Neural cell (in vitro differentiated cells): ENCODE data around the gene CDH12. TPM values are rescaled to one million over a fixed set of nuclear protein-coding genes. Genes with fewer than 3 reads are reported as not detected.

Experiments
- H2AFZ ChIP-seq: fragments of 200-600, 300-800 bp; sonication (generic), shearing (Covaris generic); 2 replicates; pipeline ENCODE4 v1.6.0; 2014; ENCODE audit warnings: low read depth, mild to moderate bottlenecking, antibody characterized with exemption, low read length, moderate library complexity
- H3F3A ChIP-seq: fragments of 200-600 bp; shearing (Covaris generic); 2 replicates; pipeline ENCODE4 v1.6.1; 2016; ENCODE audit warnings: mild to moderate bottlenecking, moderate library complexity, mixed read lengths, antibody characterized with exemption, low read length; ENCODE audit not compliant: insufficient read depth, poor library complexity, severe bottlenecking
- H3K27ac ChIP-seq: fragments of 200-600, 300-800 bp; sonication (generic), shearing (Covaris generic); 2 replicates; pipeline ENCODE4 v1.5.1; 2014; ENCODE audit warnings: mild to moderate bottlenecking, low read length, moderate library complexity
- H3K27me3 ChIP-seq: fragments of 300-800, 200-600 bp; sonication (generic), shearing (Covaris generic); 2 replicates; pipeline ENCODE4 v1.6.0; 2014; ENCODE audit warnings: mild to moderate bottlenecking, low read depth, low read length, moderate library complexity; ENCODE audit not compliant: insufficient read depth
- H3K36me3 ChIP-seq: fragments of 300-800, 200-600 bp; sonication (generic), shearing (Covaris generic); 2 replicates; pipeline ENCODE4 v1.5.1; 2014; ENCODE audit warnings: mild to moderate bottlenecking, antibody characterized with exemption, low read length, moderate library complexity; ENCODE audit not compliant: insufficient read depth
- H3K4me2 ChIP-seq: fragments of 300-800, 200-600 bp; sonication (generic), shearing (Covaris generic); 2 replicates; pipeline ENCODE4 v1.6.0; 2014; ENCODE audit warnings: mild to moderate bottlenecking, low read length
- H3K4me3 ChIP-seq: fragments of 300-800, 200-600 bp; sonication (generic), shearing (Covaris generic); 2 replicates; pipeline ENCODE4 v1.5.1; 2014; ENCODE audit warnings: mild to moderate bottlenecking, low read length, moderate library complexity
- H3K79me2 ChIP-seq: fragments of 200-600 bp; shearing (Covaris generic); replicated peaks from 2 replicates; pipeline ENCODE4 v1.6.0; 2014; ENCODE audit warnings: mild to moderate bottlenecking, low read length, moderate library complexity; ENCODE audit not compliant: insufficient read depth
- H3K9ac ChIP-seq: fragments of 300-800, 200-600 bp; sonication (generic), shearing (Covaris generic); 2 replicates; pipeline ENCODE4 v1.6.1; 2016; ENCODE audit warnings: mild to moderate bottlenecking, low read length, mixed read lengths
- H3K9me2 ChIP-seq: fragments of 200-600 bp; shearing (Covaris generic); 2 replicates; pipeline ENCODE4 v1.6.1; 2016; ENCODE audit warnings: mild to moderate bottlenecking, low read length, mixed read lengths; ENCODE audit not compliant: insufficient read depth
- H3K9me3 ChIP-seq: fragments of 200-600, 300-800 bp; sonication (generic), shearing (Covaris generic); 2 replicates; pipeline ENCODE4 v1.6.1; 2016; ENCODE audit warnings: mild to moderate bottlenecking, mixed run types, low read length, moderate library complexity, mixed read lengths
- H4K20me1 ChIP-seq: fragments of 200-600 bp; shearing (Covaris generic); 2 replicates; pipeline ENCODE4 v1.6.1; 2016; ENCODE audit warnings: mild to moderate bottlenecking, mixed run types; ENCODE audit not compliant: insufficient read depth
- EP300 ChIP-seq: fragments of 450-650 bp; conservative IDR thresholded peaks from 2 replicates; pipeline ENCODE4 v1.6.1; 2014; ENCODE audit warnings: antibody characterized with exemption, mild to moderate bottlenecking, moderate library complexity; ENCODE audit not compliant: poor library complexity, severe bottlenecking
- EZH2 ChIP-seq: fragments of 200-600, 300-800 bp; shearing (Covaris generic), sonication (generic); IDR thresholded peaks from 2 replicates; pipeline ENCODE4 v1.6.1; 2014; ENCODE audit warnings: antibody characterized with exemption, low read length, borderline replicate concordance, mild to moderate bottlenecking; ENCODE audit not compliant: insufficient read depth, poor library complexity, severe bottlenecking
- MXI1 ChIP-seq: fragments of 450-650 bp; conservative IDR thresholded peaks from 2 replicates; pipeline ENCODE4 v1.6.1; 2014; ENCODE audit warnings: antibody characterized with exemption, mild to moderate bottlenecking; ENCODE audit not compliant: poor library complexity, severe bottlenecking
- POLR2AphosphoS5 ChIP-seq: IDR thresholded peaks from 2 replicates; pipeline ENCODE4 v1.6.1; 2012
- RAD21 ChIP-seq: fragments of 450-650 bp; conservative IDR thresholded peaks from 2 replicates; pipeline ENCODE4 v1.6.1; 2014; ENCODE audit warnings: antibody characterized with exemption, mild to moderate bottlenecking, moderate library complexity
- SMC3 ChIP-seq: fragments of 450-650 bp; conservative IDR thresholded peaks from 2 replicates; pipeline ENCODE4 v1.6.1; 2014; ENCODE audit warnings: antibody characterized with exemption, mild to moderate bottlenecking, moderate library complexity; ENCODE audit not compliant: poor library complexity
- TAF1 ChIP-seq: IDR thresholded peaks from 2 replicates; pipeline ENCODE4 v1.6.1; 2012; ENCODE audit warnings: low read depth
- polyA plus RNA-seq: library from polyadenylated mRNA; depleted of rRNA; stranded (reverse); fragments of >200 nt; gene quantifications from 2 replicates; pipeline ENCODE4 v1.2.3, GENCODE V29; 2014
- TF ChIP-seq, protein P1 (sequence below): IDR thresholded peaks from 2 replicates; pipeline ENCODE4 v1.6.1; 2012; ENCODE audit warnings: borderline replicate concordance
- TF ChIP-seq, protein P2 (sequence below): fragments of 450-650 bp; IDR thresholded peaks from 2 replicates; pipeline ENCODE4 v1.5.1; 2014; ENCODE audit warnings: antibody characterized with exemption, mild to moderate bottlenecking, moderate library complexity; ENCODE audit not compliant: poor library complexity, severe bottlenecking

CDH12 gene
- polyA plus RNA-seq, 1 donor from 2014 or later: 2.1 TPM

DNA sequence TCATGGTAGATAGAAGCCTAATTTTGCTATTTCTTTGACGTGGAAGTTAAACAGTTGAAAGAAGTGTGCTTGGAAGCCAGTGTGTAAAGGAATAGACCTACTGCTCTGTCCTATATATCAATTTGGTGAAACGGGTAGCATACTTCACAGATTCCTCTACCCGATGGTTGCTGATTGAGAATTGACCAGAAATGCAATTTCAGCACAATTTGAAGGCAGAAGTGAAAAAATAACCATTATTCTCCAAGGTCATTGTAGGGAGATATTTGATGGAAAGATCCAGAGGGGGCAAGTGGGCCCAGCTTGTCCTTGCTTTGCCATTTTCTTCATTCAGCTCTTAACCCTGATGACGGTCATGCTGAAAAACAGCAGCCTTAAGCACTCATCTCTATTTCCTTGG, 15.3 kb downstream of the CDH12 start:
- Histone ChIP-seq H3K27ac (no peak overlapping the region), H3K9me3 (no peaks in the 10 kb centered on the region), H3K79me2 (no peaks in the 10 kb centered on the region), H3K27me3 (no peaks in the 10 kb centered on the region), H3K36me3 (no peaks in the 10 kb centered on the region), H4K20me1 (no peaks in the 10 kb centered on the region), H3K4me3 (no peak overlapping the region), H3F3A (no peaks in the 10 kb centered on the region), H3K9ac (no peak overlapping the region), H3K4me2 (no peak overlapping the region), H3K9me2 (no peaks in the 10 kb centered on the region), H2AFZ (no peak overlapping the region)
- TF ChIP-seq SMC3: no peak
- no peak for TF ChIP-seq POLR2AphosphoS5
- no peak for TF ChIP-seq EP300
- TF ChIP-seq, protein P1, sequence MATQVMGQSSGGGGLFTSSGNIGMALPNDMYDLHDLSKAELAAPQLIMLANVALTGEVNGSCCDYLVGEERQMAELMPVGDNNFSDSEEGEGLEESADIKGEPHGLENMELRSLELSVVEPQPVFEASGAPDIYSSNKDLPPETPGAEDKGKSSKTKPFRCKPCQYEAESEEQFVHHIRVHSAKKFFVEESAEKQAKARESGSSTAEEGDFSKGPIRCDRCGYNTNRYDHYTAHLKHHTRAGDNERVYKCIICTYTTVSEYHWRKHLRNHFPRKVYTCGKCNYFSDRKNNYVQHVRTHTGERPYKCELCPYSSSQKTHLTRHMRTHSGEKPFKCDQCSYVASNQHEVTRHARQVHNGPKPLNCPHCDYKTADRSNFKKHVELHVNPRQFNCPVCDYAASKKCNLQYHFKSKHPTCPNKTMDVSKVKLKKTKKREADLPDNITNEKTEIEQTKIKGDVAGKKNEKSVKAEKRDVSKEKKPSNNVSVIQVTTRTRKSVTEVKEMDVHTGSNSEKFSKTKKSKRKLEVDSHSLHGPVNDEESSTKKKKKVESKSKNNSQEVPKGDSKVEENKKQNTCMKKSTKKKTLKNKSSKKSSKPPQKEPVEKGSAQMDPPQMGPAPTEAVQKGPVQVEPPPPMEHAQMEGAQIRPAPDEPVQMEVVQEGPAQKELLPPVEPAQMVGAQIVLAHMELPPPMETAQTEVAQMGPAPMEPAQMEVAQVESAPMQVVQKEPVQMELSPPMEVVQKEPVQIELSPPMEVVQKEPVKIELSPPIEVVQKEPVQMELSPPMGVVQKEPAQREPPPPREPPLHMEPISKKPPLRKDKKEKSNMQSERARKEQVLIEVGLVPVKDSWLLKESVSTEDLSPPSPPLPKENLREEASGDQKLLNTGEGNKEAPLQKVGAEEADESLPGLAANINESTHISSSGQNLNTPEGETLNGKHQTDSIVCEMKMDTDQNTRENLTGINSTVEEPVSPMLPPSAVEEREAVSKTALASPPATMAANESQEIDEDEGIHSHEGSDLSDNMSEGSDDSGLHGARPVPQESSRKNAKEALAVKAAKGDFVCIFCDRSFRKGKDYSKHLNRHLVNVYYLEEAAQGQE: no peak
- TF ChIP-seq EZH2: no peak
- no peak for TF ChIP-seq RAD21
- no peak for TF ChIP-seq TAF1

GRCh38 chr5:22835686-22836085, 17.5 kb downstream of the CDH12 start:
- Histone ChIP-seq H3K9ac (no peak overlapping the region), H3K9me3 (no peaks in the 10 kb centered on the region), H3K27ac (no peak overlapping the region), H3K4me2 (no peak overlapping the region), H3K79me2 (no peaks in the 10 kb centered on the region), H4K20me1 (no peaks in the 10 kb centered on the region), H3K27me3 (no peaks in the 10 kb centered on the region), H3F3A (no peaks in the 10 kb centered on the region), H3K4me3 (no peak overlapping the region), H3K36me3 (no peaks in the 10 kb centered on the region), H2AFZ (no peak overlapping the region), H3K9me2 (no peaks in the 10 kb centered on the region)
- TF ChIP-seq, protein P2, sequence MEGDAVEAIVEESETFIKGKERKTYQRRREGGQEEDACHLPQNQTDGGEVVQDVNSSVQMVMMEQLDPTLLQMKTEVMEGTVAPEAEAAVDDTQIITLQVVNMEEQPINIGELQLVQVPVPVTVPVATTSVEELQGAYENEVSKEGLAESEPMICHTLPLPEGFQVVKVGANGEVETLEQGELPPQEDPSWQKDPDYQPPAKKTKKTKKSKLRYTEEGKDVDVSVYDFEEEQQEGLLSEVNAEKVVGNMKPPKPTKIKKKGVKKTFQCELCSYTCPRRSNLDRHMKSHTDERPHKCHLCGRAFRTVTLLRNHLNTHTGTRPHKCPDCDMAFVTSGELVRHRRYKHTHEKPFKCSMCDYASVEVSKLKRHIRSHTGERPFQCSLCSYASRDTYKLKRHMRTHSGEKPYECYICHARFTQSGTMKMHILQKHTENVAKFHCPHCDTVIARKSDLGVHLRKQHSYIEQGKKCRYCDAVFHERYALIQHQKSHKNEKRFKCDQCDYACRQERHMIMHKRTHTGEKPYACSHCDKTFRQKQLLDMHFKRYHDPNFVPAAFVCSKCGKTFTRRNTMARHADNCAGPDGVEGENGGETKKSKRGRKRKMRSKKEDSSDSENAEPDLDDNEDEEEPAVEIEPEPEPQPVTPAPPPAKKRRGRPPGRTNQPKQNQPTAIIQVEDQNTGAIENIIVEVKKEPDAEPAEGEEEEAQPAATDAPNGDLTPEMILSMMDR: no peak
- TF ChIP-seq RAD21 (no peak), SMC3 (no peak), EZH2 (no peak), POLR2AphosphoS5 (no peak), EP300 (no peak), TAF1 (no peak), MXI1 (no peak)
